Measurements from ENCODE around the gene CCDC148. TPM values are rescaled to one million over a fixed set of nuclear protein-coding genes. Genes with fewer than 3 reads are reported as not detected.
"Not testable (repeated sequence)": the region's sequence is repeated elsewhere in the genome, so short reads cannot be mapped to it uniquely, and the experiment has no call there.

Gene CCDC148
- total and polyA plus RNA-seq, 10 of the 15 experiments (the other 5 are each of a cell fraction or from before 2014, with no cell fraction given): 0.07 to 0.30 (median 0.18) TPM; not detected in 7

DNA sequence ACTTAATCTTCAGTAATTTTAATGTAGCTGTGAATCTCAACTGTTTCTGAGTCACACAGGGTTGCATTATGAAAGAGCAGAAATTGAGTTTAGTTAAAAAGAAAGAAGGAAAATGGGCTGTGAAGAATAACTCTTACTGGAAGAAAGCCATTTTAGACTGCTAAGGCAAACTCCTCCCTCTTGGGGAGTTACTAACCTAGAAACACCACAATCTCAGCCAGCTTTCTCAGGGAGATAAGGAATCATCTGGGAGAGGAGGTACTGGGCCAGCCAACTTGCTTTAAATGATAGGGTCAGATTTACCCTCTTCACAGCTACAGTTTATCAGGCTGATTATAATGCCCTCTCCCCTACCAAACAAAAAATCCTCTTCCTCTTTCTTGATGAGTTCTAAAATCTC, 119.5 kb downstream of the CCDC148 start (continued):
- TF ChIP-seq ZBTB11 (CRISPR knock-in tag; IDR thresholded peaks at IDR 0.05) (no peak), NRF1 (conservative IDR thresholded peaks at IDR 0.05; ENCODE audit: low read depth, low read length) (no peak), ZBTB4 (CRISPR knock-in tag; IDR thresholded peaks at IDR 0.05) (no peak), MTA3 (IDR thresholded peaks at IDR 0.05; ENCODE audit: borderline replicate concordance, low read length) (no peak), SUPT20H (IDR thresholded peaks at IDR 0.05; ENCODE audit: borderline replicate concordance, control insufficient read depth, low read depth, low read length) (no peak), NR2F1 (conservative IDR thresholded peaks at IDR 0.05) (no peak)

DNA sequence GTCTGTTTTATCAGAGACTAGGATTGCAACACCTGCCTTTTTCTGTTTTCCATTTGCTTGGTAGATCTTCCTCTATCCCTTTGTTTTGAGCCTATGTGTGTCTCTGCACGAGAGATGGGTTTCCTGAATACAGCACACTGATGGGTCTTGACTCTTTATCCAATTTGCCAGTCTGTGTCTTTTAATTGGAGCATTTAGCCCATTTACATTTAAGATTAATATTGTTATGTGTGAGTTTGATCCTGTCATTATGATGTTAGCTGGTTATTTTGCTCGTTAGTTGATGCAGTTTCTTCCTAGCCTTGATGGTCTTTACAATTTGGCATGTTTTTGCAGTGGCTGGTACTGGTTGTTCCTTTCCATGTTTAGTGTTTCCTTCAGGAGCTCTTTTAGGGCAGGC, 124.8 kb downstream of the CCDC148 start:
- POLR2A ChIA-PET; ATAC-seq; SMC1A ChIA-PET (ENCODE audit: uncharacterized antibody, unreplicated experiment); RAD21 ChIA-PET (ENCODE audit: unreplicated experiment); H2AFZ ChIP-seq (ENCODE audit: control insufficient read depth, low read depth, low read length); H3K4me1 ChIP-seq (ENCODE audit: control insufficient read depth, insufficient read depth, low read length); H3K9ac ChIP-seq (ENCODE audit: control insufficient read depth, insufficient read depth, low read length); BruUV-seq (replicated peaks); H3K36me3 ChIP-seq (ENCODE audit: control insufficient read depth in 2 of 2, insufficient read depth in 2 of 2, low read length in 1 of 2); H3K27me3 ChIP-seq (replicated peaks in 1 of 2; ENCODE audit: control insufficient read depth in 2 of 2, insufficient read depth in 2 of 2, low read length in 1 of 2); intact Hi-C loops (cut with micrococcal nuclease; ENCODE audit: unreplicated experiment); in situ Hi-C loops (cut with MboI); H3K9me3 ChIP-seq (replicated peaks; ENCODE audit: control insufficient read depth, insufficient read depth, low read length); H3K27ac ChIP-seq (ENCODE audit: control insufficient read depth, insufficient read depth); CTCF ChIA-PET; H3K79me2 ChIP-seq (ENCODE audit: control insufficient read depth, insufficient read depth, low read length); H3K4me2 ChIP-seq (ENCODE audit: control insufficient read depth, insufficient read depth); H3K4me3 ChIP-seq; FAIRE-seq; H4K20me1 ChIP-seq (ENCODE audit: control insufficient read depth, insufficient read depth); DNase-seq (ENCODE audit: low read depth, low spot score): not testable (repeated sequence)
- 0% methylated on average over 2 of the region's 2 CpGs for WGBS (ENCODE audit: insufficient coverage, insufficient replicate concordance, low lambda C conversion rate, missing lambda C conversion rate)
